Breast epithelium (tissue), 4 donors: ENCODE data around the gene VAC14. TPM values are rescaled to one million over a fixed set of nuclear protein-coding genes. Genes with fewer than 3 reads are reported as not detected.

Experiments used
- DNase-seq, 2 donors: peaks; one replicate each; pipeline ENCODE4 v3.0.0-alpha.2; 2019; ENCODE audit warnings: low spot score in 2 of 2
- H3K27ac ChIP-seq, 2 donors: fragments of 200-600 bp; sonication (generic) in 1 of 2; one replicate each; pipeline ENCODE4 v1.5.1; 2016 to 2019; ENCODE audit warnings: mild to moderate bottlenecking in 1 of 2
- H3K27me3 ChIP-seq, 2 donors: fragments of 200-600 bp; sonication (generic) in 1 of 2; one replicate each; pipeline versions ENCODE4 v1.5.1 to v1.6.0; 2017 to 2019; ENCODE audit warnings: control low read depth in 1 of 2, mild to moderate bottlenecking in 1 of 2
- H3K36me3 ChIP-seq: fragments of 200-600 bp; one replicate; pipeline ENCODE4 v1.5.1; 2019
- H3K4me1 ChIP-seq, 2 donors: fragments of 200-600 bp; sonication (generic); one replicate each; pipeline ENCODE4 v1.5.1; 2016 to 2019; ENCODE audit warnings: control low read depth in 1 of 2
- H3K4me3 ChIP-seq, 3 donors: fragments of 200-600 bp; sonication (generic); 1 replicate in 2 of 3; 2 replicates in 1 of 3; pipeline ENCODE4 v1.5.1; 2016 to 2019; ENCODE audit warnings: mild to moderate bottlenecking in 3 of 3, moderate library complexity in 2 of 3
- H3K9me3 ChIP-seq, 2 donors: fragments of 200-600 bp; sonication (generic) in 1 of 2; one replicate each; pipeline ENCODE4 v1.5.1; 2016 to 2019; ENCODE audit warnings: control low read depth in 1 of 2
- POLR2A ChIP-seq: fragments of 450-650 bp; IDR thresholded peaks from one replicate; pipeline ENCODE4 v1.6.1; 2016; ENCODE audit warnings: antibody characterized with exemption, mild to moderate bottlenecking, moderate library complexity
- POLR2AphosphoS5 ChIP-seq, 3 donors: sonication (generic); formaldehyde crosslinking; IDR thresholded peaks; one replicate each; pipeline ENCODE4 v1.6.1; 2017; ENCODE audit warnings: antibody characterized with exemption in 3 of 3
- intact Hi-C: fragments of 100-400 bp; cut with DNase I; formaldehyde crosslinking; loops from one replicate; pipeline ENCODE4 v1.15.1; 2023; ENCODE audit warnings: low total_unique reads
- total RNA-seq, 3 donors: library from RNA; depleted of rRNA; stranded (reverse); fragments of >200 nt; gene quantifications; one replicate each; pipeline ENCODE4 v1.1.0, GENCODE V29; 2016
- TF ChIP-seq, protein P1 (sequence below), 3 donors: fragments of 450-650 bp; IDR thresholded peaks; one replicate each; pipeline ENCODE4 v1.5.1; 2016 to 2017; ENCODE audit warnings: antibody characterized with exemption in 3 of 3, mild to moderate bottlenecking in 3 of 3, moderate library complexity in 3 of 3

VAC14 gene
- total RNA-seq, 3 donors from 2014 or later = 26.7 to 29.4 (median 28.5) TPM

DNA sequence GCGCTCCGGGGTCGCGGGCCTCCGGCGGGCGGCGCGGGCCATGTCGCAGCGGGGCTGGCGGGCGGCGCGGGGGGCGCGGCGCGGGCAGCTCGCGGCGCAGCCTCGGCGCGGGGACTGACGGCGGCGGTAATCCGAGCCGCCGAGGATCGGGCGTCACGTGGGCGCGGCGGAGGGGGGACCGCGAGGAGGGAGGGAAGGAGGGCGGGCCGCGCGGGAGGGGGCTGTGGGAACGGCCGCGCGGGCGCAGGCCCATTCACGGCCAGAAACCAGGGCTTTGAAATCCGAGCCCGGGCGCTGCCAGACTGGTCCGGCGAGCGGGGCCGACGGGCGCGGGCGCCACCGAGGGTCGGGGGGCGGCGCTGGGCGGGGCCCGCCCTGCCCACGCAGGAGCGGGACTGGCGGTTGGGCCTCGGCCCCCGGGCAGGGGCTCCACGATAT lies 115.0 kb downstream of the VAC14 start, which contains the start of gene MTSS2:
MTSS2 (minus strand) TSS at position 116 of the 438 bp plus-strand sequence. CDS start 262 bp downstream, outside the sequence.
- intact Hi-C loops = no loop called here

DNA sequence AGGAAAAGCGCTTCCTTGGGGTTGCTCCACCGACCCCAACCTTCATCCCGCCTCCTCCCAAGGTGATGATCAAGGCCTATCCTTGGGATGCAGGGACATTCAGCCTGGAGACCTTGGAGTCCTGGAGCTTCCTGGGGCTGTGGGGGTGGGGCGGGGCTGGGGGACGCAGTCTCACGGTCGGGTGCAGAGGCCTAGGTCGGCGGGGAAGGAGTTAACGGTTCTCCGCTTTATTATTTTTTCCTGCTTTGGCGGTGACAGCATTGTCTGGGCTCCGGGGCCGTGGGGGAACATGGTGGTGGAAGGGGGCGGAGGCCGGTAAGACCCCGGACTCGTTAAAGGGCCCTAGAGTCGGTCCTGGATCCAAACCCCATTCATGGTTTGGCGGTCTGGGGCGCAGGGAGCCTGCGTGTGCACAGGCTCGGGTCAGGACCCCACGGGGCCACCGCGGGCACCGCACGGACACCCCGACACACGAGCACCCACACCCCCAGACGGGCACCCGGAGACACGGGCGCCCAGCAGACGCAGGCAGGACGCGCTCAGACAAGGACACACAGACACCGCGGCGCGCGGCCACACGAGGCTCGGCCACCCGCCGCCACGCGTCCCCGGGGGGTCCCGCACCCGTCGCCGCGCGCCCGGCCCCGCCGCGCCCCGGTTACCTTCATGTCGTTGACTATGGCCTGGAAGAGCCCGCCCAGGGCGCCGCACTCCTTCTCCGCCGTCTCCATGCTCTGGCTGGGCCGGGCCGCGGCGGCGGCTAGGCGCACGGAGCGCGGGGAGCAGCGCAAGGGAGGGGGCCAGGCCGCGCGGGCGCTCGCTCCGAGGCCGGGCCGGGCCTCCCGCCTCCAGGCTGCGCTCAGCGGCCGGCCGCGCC lies 115.7 kb downstream of the VAC14 start:
- intact Hi-C loops = no loop called here
- Histone ChIP-seq H3K27me3 (no peaks in the 10 kb centered on the region), H3K9me3 (no peaks in the 10 kb centered on the region), H3K36me3 (no peaks in the 10 kb centered on the region), H3K4me3 (peak overlapping the region; percentile 61 to 94 (median 77)), H3K4me1 (peaks cover 27 to 78% of the 10 kb centered on the region in 2 donors), H3K27ac (peak overlapping the region; percentile 85 to 93)
- TF ChIP-seq, protein P1, sequence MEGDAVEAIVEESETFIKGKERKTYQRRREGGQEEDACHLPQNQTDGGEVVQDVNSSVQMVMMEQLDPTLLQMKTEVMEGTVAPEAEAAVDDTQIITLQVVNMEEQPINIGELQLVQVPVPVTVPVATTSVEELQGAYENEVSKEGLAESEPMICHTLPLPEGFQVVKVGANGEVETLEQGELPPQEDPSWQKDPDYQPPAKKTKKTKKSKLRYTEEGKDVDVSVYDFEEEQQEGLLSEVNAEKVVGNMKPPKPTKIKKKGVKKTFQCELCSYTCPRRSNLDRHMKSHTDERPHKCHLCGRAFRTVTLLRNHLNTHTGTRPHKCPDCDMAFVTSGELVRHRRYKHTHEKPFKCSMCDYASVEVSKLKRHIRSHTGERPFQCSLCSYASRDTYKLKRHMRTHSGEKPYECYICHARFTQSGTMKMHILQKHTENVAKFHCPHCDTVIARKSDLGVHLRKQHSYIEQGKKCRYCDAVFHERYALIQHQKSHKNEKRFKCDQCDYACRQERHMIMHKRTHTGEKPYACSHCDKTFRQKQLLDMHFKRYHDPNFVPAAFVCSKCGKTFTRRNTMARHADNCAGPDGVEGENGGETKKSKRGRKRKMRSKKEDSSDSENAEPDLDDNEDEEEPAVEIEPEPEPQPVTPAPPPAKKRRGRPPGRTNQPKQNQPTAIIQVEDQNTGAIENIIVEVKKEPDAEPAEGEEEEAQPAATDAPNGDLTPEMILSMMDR (IDR thresholded peaks at IDR 0.05) = no peak
- TF ChIP-seq POLR2AphosphoS5 (IDR thresholded peaks at IDR 0.05) (no peak), POLR2A (no peak)
- no peak for DNase-seq

More for the DNA sequence above, 115.0 kb downstream of the VAC14 start, which contains the start of gene MTSS2:
- peak within 1 kb of the TSS; percentile 61 to 94 (median 77) for H3K4me3 ChIP-seq
- no peaks in the 10 kb centered on the region for H3K27me3 ChIP-seq
- no peaks in the 10 kb centered on the region for H3K9me3 ChIP-seq
- peak; percentile 81 to 84 for DNase-seq
- H3K36me3 ChIP-seq = no peaks in the 10 kb centered on the region
- H3K4me1 ChIP-seq = peaks cover 27 to 72% of the 10 kb centered on the region in 2 donors
- TF ChIP-seq POLR2A (no peak), POLR2AphosphoS5 (IDR thresholded peaks at IDR 0.05) (peak in 2 of 3 donors; percentile 20 to 35)
- peak within 1 kb of the TSS; percentile 92 to 93 for H3K27ac ChIP-seq

DNA sequence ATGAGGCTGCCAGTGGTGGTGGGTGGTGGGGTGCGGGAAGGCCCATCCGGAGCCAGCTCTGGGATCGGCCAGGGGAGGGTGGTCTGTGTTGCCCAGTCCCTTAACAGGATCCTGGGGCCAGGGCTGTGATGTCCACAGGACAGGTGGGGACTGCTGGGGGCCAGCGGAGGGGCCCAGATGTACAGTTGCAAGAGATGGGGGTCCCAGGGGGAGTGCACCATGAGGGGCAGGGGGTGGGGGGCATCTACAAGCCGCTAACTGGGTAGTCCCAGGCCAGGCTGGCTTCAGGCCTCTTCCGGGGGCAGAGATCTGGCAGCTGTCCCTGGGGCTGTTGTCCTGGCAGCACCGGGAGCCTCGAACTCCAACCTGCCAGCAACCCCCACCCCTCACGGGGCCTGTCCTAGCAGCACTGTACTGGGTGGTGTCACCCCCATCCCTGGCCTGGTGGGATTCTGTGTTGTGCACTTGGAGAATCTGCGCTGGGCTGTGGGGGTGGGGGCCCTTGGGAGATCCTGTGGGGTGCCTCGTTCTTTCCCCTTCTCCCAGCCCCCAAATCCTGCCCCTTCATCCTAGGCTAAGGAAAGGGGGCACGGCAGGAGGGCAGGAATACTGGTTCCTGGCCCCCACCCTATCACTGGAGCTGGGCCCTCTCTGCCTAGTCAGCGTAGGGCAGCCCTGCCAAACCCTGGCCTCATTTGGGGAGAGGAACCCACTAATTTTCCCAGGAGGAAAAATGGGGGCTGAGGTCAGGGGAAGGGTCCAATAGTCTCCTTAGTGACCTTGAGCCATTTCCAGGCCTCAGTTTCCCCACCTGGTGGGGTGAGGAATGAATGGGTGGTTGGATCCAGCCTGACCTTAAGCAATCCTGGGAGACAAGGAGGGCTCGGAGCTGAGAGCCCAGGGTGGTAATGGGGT lies 116.6 kb downstream of the VAC14 start:
- TF ChIP-seq POLR2AphosphoS5 (IDR thresholded peaks at IDR 0.05) (no peak), POLR2A (no peak)
- TF ChIP-seq, protein P1 (IDR thresholded peaks at IDR 0.05) = no peak
- Histone ChIP-seq H3K27me3 (no peaks in the 10 kb centered on the region), H3K9me3 (no peaks in the 10 kb centered on the region), H3K4me3 (peak overlapping the region; percentile 61 to 94 (median 77)), H3K27ac (peak overlapping the region; percentile 85 to 93), H3K36me3 (no peaks in the 10 kb centered on the region), H3K4me1 (peaks cover 30 to 80% of the 10 kb centered on the region in 2 donors)
- intact Hi-C loops = loop anchor here (5.0 kb wide), 2 partner anchors 53 to 88 kb away; no protein-coding TSS in a partner anchor
- no peak for DNase-seq

DNA sequence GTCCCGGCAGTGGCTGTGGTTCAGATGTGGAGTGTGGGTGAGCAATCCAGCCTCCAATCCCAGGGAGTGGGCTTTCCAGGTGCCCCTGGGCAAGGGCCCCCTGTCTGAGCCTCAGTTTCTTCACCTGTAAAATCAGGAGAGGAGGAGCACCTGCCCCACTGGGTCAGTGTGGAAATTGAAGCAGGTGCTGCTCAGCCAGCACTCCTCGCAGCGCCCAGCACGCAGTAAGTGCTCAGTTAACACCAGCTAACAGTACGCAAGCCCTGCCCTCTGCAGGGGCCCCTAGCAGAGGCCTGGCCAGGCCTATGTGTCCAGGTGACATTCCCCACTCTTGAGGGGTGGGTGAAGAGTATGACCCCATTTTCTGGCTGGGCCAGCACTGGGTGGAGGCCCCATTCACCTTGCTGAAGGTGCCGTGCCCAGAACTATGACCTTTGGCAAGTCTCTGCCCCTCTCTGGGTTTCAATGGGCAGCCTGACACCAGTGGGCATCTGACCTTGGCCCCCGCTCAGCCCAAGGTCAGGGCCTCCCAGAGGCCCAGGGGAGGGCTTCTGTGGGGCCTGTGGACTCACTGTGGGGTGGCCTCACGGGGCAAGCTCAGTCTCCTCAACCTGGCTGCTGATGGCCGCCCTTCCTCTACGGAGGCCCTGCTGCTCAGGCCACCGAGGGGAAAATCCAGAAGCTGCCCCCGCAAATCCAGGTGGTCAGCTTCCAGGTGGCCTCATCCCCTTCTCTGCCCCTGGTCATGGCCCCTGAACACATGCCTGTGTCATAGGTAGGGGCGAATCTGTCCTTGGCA lies 117.6 kb downstream of the VAC14 start:
- intact Hi-C loops = loop anchor here (5.0 kb wide), 2 partner anchors 54 to 89 kb away; no protein-coding TSS in a partner anchor
- H3K36me3 ChIP-seq = no peaks in the 10 kb centered on the region
- H3K27me3 ChIP-seq = no peaks in the 10 kb centered on the region
- DNase-seq = no peak
- H3K9me3 ChIP-seq = no peaks in the 10 kb centered on the region
- peaks cover 26 to 69% of the 10 kb centered on the region in 2 donors for H3K4me1 ChIP-seq
- no peak for TF ChIP-seq POLR2AphosphoS5 (IDR thresholded peaks at IDR 0.05)
- no peak for TF ChIP-seq POLR2A
- TF ChIP-seq, protein P1 (IDR thresholded peaks at IDR 0.05) = no peak
- peak overlapping the region in 2 of 3 donors; percentile 77 to 94 for H3K4me3 ChIP-seq
- H3K27ac ChIP-seq = peak overlapping the region; percentile 85 to 93
